Subcutaneous abdominal adipose tissue (tissue), 5 donors: ENCODE measurements around the gene GALK1.
"Not testable (repeated sequence)": the region's sequence is repeated elsewhere in the genome, so short reads cannot be mapped to it uniquely, and the experiment has no call there.

Source experiments
- H3K27ac ChIP-seq: one replicate; pipeline ENCODE4 v1.7.0; 2013; ENCODE audit warnings: low read depth, mild to moderate bottlenecking, inconsistent platforms, low read length, moderate library complexity
- H3K27me3 ChIP-seq, 5 donors: one replicate each; pipeline ENCODE4 v1.7.0; 2013; ENCODE audit warnings: low read length in 5 of 5, inconsistent platforms in 1 of 5; ENCODE audit not compliant: control insufficient read depth in 5 of 5, insufficient read depth in 4 of 5
- H3K36me3 ChIP-seq, 5 donors: one replicate each; pipeline ENCODE4 v1.7.0; 2013; ENCODE audit warnings: low read length in 5 of 5; ENCODE audit not compliant: control insufficient read depth in 5 of 5, insufficient read depth in 5 of 5
- H3K4me1 ChIP-seq, 5 donors: one replicate each; pipeline ENCODE4 v1.7.0; 2013; ENCODE audit warnings: low read length in 5 of 5, mild to moderate bottlenecking in 3 of 5, moderate library complexity in 1 of 5; ENCODE audit not compliant: control insufficient read depth in 5 of 5, insufficient read depth in 5 of 5
- H3K4me3 ChIP-seq, 5 donors: one replicate each; pipeline ENCODE4 v1.7.0; 2013; ENCODE audit warnings: low read length in 5 of 5, low read depth in 1 of 5
- H3K9ac ChIP-seq, 5 donors: one replicate each; pipeline ENCODE4 v1.7.0; 2013; ENCODE audit warnings: low read length in 5 of 5, mild to moderate bottlenecking in 4 of 5, moderate library complexity in 3 of 5
- H3K9me3 ChIP-seq, 5 donors: one replicate each; pipeline ENCODE4 v1.7.0; 2013; ENCODE audit warnings: low read length in 5 of 5; ENCODE audit not compliant: control insufficient read depth in 5 of 5
- donor health status: healthy.
- donor health status: healthy.
- donor health status: healthy.
- donor health status: healthy.
- donor health status: healthy.

GALK1 gene

DNA sequence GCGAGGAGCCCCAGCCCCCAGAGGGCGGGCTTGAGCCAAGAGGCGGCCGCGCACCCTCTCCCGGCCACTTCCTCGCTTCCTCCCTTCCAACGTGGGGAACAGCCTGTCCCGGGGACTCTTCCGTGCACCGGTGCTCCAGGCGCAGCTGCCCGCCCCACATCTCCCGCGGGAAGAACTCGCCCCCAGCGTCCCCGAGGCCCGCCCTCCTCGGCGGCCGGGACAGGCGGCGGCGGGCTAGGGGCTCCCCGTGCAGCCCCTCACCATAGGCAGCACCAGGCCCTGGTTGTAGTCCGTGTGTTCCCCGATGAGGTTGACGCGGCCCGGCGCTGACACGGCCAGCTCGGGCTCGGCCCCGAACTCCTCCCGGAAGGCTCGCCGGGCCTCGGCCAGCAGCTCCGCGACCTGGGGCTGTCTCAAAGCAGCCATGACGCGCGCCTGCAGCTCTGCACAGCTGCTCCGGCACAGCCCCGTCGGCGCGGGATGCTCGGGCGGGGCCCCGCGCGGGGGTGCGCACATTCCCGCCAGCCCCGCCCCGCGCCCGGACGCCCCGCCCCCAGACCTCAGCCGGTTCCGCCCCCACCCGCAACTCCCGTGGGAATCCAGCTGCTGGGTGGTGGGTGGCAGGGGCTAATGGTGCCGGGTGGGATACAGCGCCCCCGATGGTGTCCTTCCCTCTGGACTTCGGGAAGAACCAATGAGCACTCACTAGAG lies at the start of gene GALK1:
Gene GALK1 (minus strand): TSS at position 482 of the 711 bp plus-strand sequence. CDS start 56 bp downstream, at position 426.
- peak within 1 kb of the TSS in 4 of 5 donors; percentile 44 to 83 (median 76) for H3K9ac ChIP-seq
- peak within 1 kb of the TSS; percentile 70 for H3K27ac ChIP-seq
- peaks cover 0 to 7% (median 6%) of the 10 kb centered on the region in 5 donors for H3K36me3 ChIP-seq
- no peaks in the 10 kb centered on the region for H3K27me3 ChIP-seq
- H3K4me3 ChIP-seq, result peak within 1 kb of the TSS; percentile 39 to 77 (median 71)
- H3K9me3 ChIP-seq, result no peaks in the 10 kb centered on the region
- peaks cover 0 to 18% (median 14%) of the 10 kb centered on the region in 5 donors for H3K4me1 ChIP-seq

DNA sequence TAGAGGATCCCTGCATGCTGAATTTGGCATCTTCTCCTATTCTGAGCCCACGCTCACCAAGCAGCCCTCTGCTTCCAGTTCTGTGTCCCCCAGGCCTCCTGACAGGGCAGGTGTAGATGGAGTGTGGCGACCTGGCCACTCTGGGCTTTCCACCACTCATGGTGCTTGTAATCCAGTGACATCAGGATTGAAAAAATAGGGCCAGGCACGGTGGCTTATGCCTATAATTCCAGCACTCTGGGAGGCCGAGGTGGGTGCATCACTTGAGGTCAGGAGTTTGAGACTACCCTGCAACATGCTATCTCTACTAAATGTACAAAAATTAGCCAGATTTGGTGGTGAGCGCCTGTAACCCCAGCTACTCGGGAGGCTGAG lies 49.0 kb upstream of the GALK1 start:
- peaks cover 7 to 12% (median 12%) of the 10 kb centered on the region in 5 donors for H3K4me1 ChIP-seq
- peaks cover 0 to 92% (median 79%) of the 10 kb centered on the region in 5 donors for H3K36me3 ChIP-seq

GRCh38 chr17:75813081-75814020 lies 48.4 kb upstream of the GALK1 start:
- Histone ChIP-seq H3K4me1 (peaks cover 9 to 18% (median 17%) of the 10 kb centered on the region in 5 donors), H3K9ac (no peak overlapping the region), H3K36me3 (peaks cover 0 to 85% (median 72%) of the 10 kb centered on the region in 5 donors), H3K4me3 (no peak overlapping the region), H3K9me3 (no peaks in the 10 kb centered on the region), H3K27me3 (no peaks in the 10 kb centered on the region), H3K27ac (no peak overlapping the region)

More for the DNA sequence above, 49.0 kb upstream of the GALK1 start:
- no peak overlapping the region for H3K27ac ChIP-seq
- H3K9me3 ChIP-seq, result no peaks in the 10 kb centered on the region
- H3K9ac ChIP-seq, result no peak overlapping the region
- no peaks in the 10 kb centered on the region for H3K27me3 ChIP-seq
- no peak overlapping the region for H3K4me3 ChIP-seq

DNA sequence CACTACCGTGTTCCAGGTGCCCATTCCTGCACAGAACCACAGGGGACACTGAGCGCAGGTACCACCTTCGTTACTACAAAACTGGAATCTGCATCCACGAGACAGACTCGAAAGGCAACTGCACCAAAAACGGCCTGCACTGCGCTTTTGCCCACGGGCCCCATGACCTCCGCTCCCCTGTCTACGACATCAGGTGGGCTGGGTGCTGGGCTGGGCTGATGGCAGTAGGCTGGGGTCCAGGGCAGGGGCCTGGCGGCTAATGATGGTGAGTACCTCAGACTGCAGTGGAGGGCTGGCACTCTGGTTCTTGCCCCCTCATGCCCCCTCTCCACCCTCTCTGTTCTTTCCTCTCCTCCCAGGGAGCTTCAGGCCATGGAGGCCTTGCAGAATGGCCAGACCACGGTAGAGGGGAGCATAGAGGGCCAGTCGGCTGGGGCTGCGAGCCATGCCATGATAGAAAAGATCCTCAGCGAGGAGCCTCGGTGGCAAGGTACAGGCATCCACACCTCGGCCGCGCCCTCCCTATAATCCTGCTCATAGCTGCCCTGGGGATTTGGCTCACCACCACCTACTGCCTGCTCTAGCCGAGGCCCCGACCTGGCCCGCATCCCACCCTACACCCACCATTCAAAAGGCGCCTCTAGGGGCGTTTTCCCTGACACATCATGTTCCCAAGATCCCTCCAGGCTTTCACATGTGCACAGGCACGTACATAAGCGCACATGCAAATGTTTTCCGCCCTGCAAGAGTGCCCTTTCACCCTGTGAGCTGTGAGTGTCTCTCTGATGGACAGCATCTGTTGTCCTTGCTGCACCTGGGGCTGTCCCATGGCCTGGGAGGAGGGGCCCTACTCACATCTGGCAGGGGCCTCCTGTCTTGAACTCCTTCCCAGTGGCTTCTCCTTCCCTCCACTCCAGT lies 47.4 kb upstream of the GALK1 start:
- H3K27ac ChIP-seq, result no peak overlapping the region
- H3K4me1 ChIP-seq, result peaks cover 9 to 22% (median 20%) of the 10 kb centered on the region in 5 donors
- H3K9ac ChIP-seq, result no peak overlapping the region
- H3K4me3 ChIP-seq, result no peak overlapping the region
- no peaks in the 10 kb centered on the region for H3K27me3 ChIP-seq
- peaks cover 0 to 75% (median 62%) of the 10 kb centered on the region in 5 donors for H3K36me3 ChIP-seq
- H3K9me3 ChIP-seq, result no peaks in the 10 kb centered on the region

GRCh38 chr17:75811174-75811573 lies 46.2 kb upstream of the GALK1 start:
- Histone ChIP-seq H3K36me3 (peaks cover 0 to 63% (median 51%) of the 10 kb centered on the region in 5 donors), H3K9me3 (no peaks in the 10 kb centered on the region), H3K4me1 (peaks cover 9 to 22% (median 20%) of the 10 kb centered on the region in 5 donors), H3K9ac (no peak overlapping the region), H3K27ac (no peak overlapping the region), H3K4me3 (no peak overlapping the region), H3K27me3 (no peaks in the 10 kb centered on the region)

DNA sequence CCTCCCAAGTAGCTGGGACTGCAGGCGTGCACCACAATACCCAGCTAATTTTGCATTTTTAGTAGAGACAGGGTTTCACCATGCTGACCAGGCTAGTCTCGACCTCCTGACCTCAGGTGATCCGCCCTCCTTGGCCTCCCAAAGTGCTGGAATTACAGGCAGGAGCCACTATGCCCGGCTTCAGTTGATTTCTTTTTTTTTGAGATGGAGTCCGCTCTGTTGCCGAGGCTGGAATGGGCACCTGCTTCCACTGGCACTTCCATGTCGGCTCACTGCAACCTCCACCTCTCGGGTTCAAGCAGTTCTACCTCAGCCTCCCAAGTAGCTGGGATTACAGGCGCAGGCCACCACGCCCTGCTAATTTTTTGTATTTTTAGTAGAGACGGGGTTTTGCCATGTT lies 45.8 kb upstream of the GALK1 start:
- not testable (repeated sequence) for H3K4me3 ChIP-seq, H3K27ac ChIP-seq, H3K27me3 ChIP-seq, H3K9me3 ChIP-seq, H3K9ac ChIP-seq
- Histone ChIP-seq H3K36me3 (peaks cover 0 to 59% (median 48%) of the 10 kb centered on the region in 5 donors), H3K4me1 (peaks cover 9 to 22% (median 20%) of the 10 kb centered on the region in 5 donors)

DNA sequence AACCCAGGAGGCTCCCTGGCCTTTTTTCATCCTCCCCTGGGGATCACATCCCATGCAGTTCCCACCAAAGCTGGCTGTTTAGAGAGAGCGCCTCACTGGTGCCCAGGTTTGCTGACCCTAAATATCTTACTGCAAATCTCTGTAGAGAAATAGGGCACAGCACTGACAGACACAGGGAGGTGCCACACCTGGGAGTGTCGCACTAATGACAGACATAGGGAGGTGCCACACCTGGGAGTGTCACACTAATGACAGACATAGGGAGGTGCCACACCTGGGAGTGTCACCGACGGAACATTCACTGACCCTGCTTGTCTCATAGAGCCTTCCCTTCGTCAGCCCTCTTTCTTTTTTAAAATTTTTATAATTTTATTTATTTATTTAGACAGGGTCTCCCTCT lies 45.2 kb upstream of the GALK1 start:
- peak overlapping the region; percentile 87 for H3K27ac ChIP-seq
- H3K9me3 ChIP-seq, result no peaks in the 10 kb centered on the region
- peak overlapping the region in 1 of 5 donors; percentile 67 for H3K9ac ChIP-seq
- H3K4me3 ChIP-seq, result no peak overlapping the region
- H3K36me3 ChIP-seq, result peaks cover 0 to 55% (median 45%) of the 10 kb centered on the region in 5 donors
- H3K4me1 ChIP-seq, result peaks cover 9 to 22% (median 20%) of the 10 kb centered on the region in 5 donors
- H3K27me3 ChIP-seq, result no peaks in the 10 kb centered on the region

DNA sequence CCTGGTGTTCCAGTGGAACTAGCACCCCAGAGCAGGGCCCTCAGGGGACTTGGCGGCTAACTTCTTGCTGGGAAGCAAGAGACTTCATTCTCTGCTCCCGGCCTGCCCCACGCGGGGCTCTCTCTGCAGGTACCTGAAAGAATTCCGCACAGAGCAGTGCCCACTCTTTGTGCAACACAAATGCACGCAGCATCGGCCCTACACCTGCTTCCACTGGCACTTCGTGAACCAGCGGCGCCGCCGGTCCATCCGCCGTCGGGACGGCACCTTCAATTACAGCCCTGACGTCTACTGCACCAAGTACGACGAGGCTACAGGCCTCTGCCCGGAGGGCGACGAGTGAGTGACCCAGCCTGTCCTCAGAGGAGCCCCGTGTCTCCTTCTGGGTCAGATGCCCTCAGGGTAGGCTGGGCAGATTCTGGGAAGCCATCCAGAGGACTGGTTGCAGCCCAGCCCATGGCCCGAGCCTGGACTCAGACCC lies 44.7 kb upstream of the GALK1 start:
- Histone ChIP-seq H3K9ac (peak overlapping the region in 3 of 5 donors; percentile 12 to 67 (median 63)), H3K4me1 (peaks cover 9 to 22% (median 20%) of the 10 kb centered on the region in 5 donors), H3K9me3 (no peaks in the 10 kb centered on the region), H3K4me3 (peak overlapping the region in 4 of 5 donors; percentile 7 to 43 (median 34)), H3K36me3 (peaks cover 0 to 49% (median 39%) of the 10 kb centered on the region in 5 donors), H3K27ac (peak overlapping the region; percentile 87), H3K27me3 (no peaks in the 10 kb centered on the region)
